ENCODE data around the gene RIPOR3. TPM values are rescaled to one million over a fixed set of nuclear protein-coding genes. Genes with fewer than 3 reads are reported as not detected.
A peak's percentile ranks its signal among the peaks of the same experiment; 100 is the strongest.

The RIPOR3 gene
- total and polyA plus RNA-seq, 5 experiments from 2014 or later: 0.53 to 2.4 (median 0.98) TPM; not detected in 2

- H3K4me1 Mint-ChIP-seq: peaks cover 3 to 12% (median 5%) of the 10 kb centered on the region in 4 donors
- no peaks in the 10 kb centered on the region for H3K9me3 Mint-ChIP-seq
- no peak overlapping the region for H3K4me3 Mint-ChIP-seq
- ATAC-seq (no peak), DNase-seq (peak in 1 of 10 donors; percentile 4)
- H3K36me3 Mint-ChIP-seq: peaks cover 0 to 80% (median 3%) of the 10 kb centered on the region in 3 donors
- peak overlapping the region in 1 of 10 donors; percentile 3 for H3K27ac Mint-ChIP-seq
- no peaks in the 10 kb centered on the region for H3K27me3 Mint-ChIP-seq
- POLR2A ChIA-PET: interaction anchor here (1.3 kb wide), 1 partner anchor 74 kb away, joined by 8 read pairs; the partner anchor contains the start of gene PTPN1
Observed at GRCh38 chr20:50584687-50585086, 106.7 kb downstream of the RIPOR3 start.

- peaks cover 3 to 12% (median 5%) of the 10 kb centered on the region in 4 donors for H3K4me1 Mint-ChIP-seq
- POLR2A ChIA-PET: no interaction called here
- peaks cover 0 to 89% (median 3%) of the 10 kb centered on the region in 3 donors for H3K36me3 Mint-ChIP-seq
- no peaks in the 10 kb centered on the region for H3K27me3 Mint-ChIP-seq
- H3K4me3 Mint-ChIP-seq: no peak overlapping the region
- peak overlapping the region in 2 of 10 donors; percentile 31 to 63 for H3K27ac Mint-ChIP-seq
- H3K9me3 Mint-ChIP-seq: no peaks in the 10 kb centered on the region
- no peak for ATAC-seq
- peak in 1 of 10 donors; percentile 9 for DNase-seq
Observed at GRCh38 chr20:50583442-50584150, 107.7 kb downstream of the RIPOR3 start.

GRCh38 chr20:50582591-50583234 is 108.6 kb downstream of the RIPOR3 start:
- Mint-ChIP-seq H3K9me3 (no peaks in the 10 kb centered on the region), H3K4me1 (peaks cover 0 to 12% (median 4%) of the 10 kb centered on the region in 4 donors), H3K4me3 (peak overlapping the region in 1 of 10 donors; percentile 6), H3K36me3 (peaks cover 0 to 93% (median 3%) of the 10 kb centered on the region in 3 donors), H3K27ac (peak overlapping the region in 3 of 10 donors; percentile 8 to 65 (median 63)), H3K27me3 (no peaks in the 10 kb centered on the region)
- no peak for ATAC-seq
- POLR2A ChIA-PET: interaction anchor here (0.8 kb wide), 1 partner anchor 10 kb away, joined by 3 read pairs; no protein-coding TSS in a partner anchor
- peak in 1 of 10 donors; percentile 55 for DNase-seq

- Mint-ChIP-seq H3K4me1 (peaks cover 0 to 12% (median 4%) of the 10 kb centered on the region in 4 donors), H3K27me3 (no peaks in the 10 kb centered on the region), H3K27ac (peak overlapping the region in 1 of 10 donors; percentile 61), H3K4me3 (no peak overlapping the region), H3K36me3 (peaks cover 0 to 95% (median 3%) of the 10 kb centered on the region in 3 donors), H3K9me3 (no peaks in the 10 kb centered on the region)
- DNase-seq (peak in 1 of 10 donors; percentile 2), ATAC-seq (no peak)
- POLR2A ChIA-PET: interaction anchor here (0.8 kb wide), 1 partner anchor 11 kb away, joined by 3 read pairs; no protein-coding TSS in a partner anchor
Observed at GRCh38 chr20:50582092-50582491, 109.2 kb downstream of the RIPOR3 start.

- Mint-ChIP-seq H3K36me3 (peaks cover 0 to 90% (median 3%) of the 10 kb centered on the region in 3 donors), H3K9me3 (no peaks in the 10 kb centered on the region), H3K4me3 (no peak overlapping the region), H3K27ac (peak overlapping the region in 4 of 10 donors; percentile 19 to 74 (median 35)), H3K4me1 (peaks cover 0 to 14% (median 4%) of the 10 kb centered on the region in 4 donors), H3K27me3 (no peaks in the 10 kb centered on the region)
- DNase-seq: peak in 1 of 10 donors; percentile 30
- no peak for ATAC-seq
- POLR2A ChIA-PET: no interaction called here
Observed at GRCh38 chr20:50580842-50581544, 110.3 kb downstream of the RIPOR3 start.

GRCh38 chr20:50580016-50580747 is 111.2 kb downstream of the RIPOR3 start:
- peak overlapping the region in 5 of 10 donors; percentile 19 to 81 (median 46) for H3K27ac Mint-ChIP-seq
- DNase-seq: peak in 9 of 10 donors; percentile 23 to 69 (median 46)
- no peaks in the 10 kb centered on the region for H3K9me3 Mint-ChIP-seq
- peaks cover 0 to 89% (median 3%) of the 10 kb centered on the region in 3 donors for H3K36me3 Mint-ChIP-seq
- H3K4me3 Mint-ChIP-seq: no peak overlapping the region
- H3K4me1 Mint-ChIP-seq: peaks cover 0 to 16% (median 8%) of the 10 kb centered on the region in 4 donors
- ATAC-seq: peak; percentile 63 to 65
- POLR2A ChIA-PET: no interaction called here
- no peaks in the 10 kb centered on the region for H3K27me3 Mint-ChIP-seq

- peaks cover 0 to 90% (median 3%) of the 10 kb centered on the region in 3 donors for H3K36me3 Mint-ChIP-seq
- no peaks in the 10 kb centered on the region for H3K9me3 Mint-ChIP-seq
- peaks cover 5 to 16% (median 10%) of the 10 kb centered on the region in 4 donors for H3K4me1 Mint-ChIP-seq
- H3K27me3 Mint-ChIP-seq: no peaks in the 10 kb centered on the region
- DNase-seq (no peak), ATAC-seq (no peak)
- H3K4me3 Mint-ChIP-seq: no peak overlapping the region
- POLR2A ChIA-PET: interaction anchor here (0.6 kb wide), 1 partner anchor 915 kb away, joined by 3 read pairs; no protein-coding TSS in a partner anchor
- peak overlapping the region in 3 of 10 donors; percentile 10 to 76 (median 62) for H3K27ac Mint-ChIP-seq
Observed at GRCh38 chr20:50579511-50579910, 111.8 kb downstream of the RIPOR3 start.

GRCh38 chr20:50578778-50579165 is 112.6 kb downstream of the RIPOR3 start:
- H3K27me3 Mint-ChIP-seq: no peaks in the 10 kb centered on the region
- ATAC-seq (no peak), DNase-seq (no peak)
- POLR2A ChIA-PET: no interaction called here
- H3K27ac Mint-ChIP-seq: peak overlapping the region in 2 of 10 donors; percentile 29 to 50
- no peaks in the 10 kb centered on the region for H3K9me3 Mint-ChIP-seq
- H3K36me3 Mint-ChIP-seq: peaks cover 0 to 91% (median 3%) of the 10 kb centered on the region in 3 donors
- H3K4me3 Mint-ChIP-seq: no peak overlapping the region
- peaks cover 5 to 16% (median 11%) of the 10 kb centered on the region in 4 donors for H3K4me1 Mint-ChIP-seq

GRCh38 chr20:50578061-50578777 is 113.1 kb downstream of the RIPOR3 start:
- Mint-ChIP-seq H3K9me3 (no peaks in the 10 kb centered on the region), H3K27ac (peak overlapping the region in 2 of 10 donors; percentile 29 to 42), H3K27me3 (no peaks in the 10 kb centered on the region), H3K4me3 (no peak overlapping the region), H3K4me1 (peaks cover 6 to 18% (median 14%) of the 10 kb centered on the region in 4 donors), H3K36me3 (peaks cover 0 to 90% (median 3%) of the 10 kb centered on the region in 3 donors)
- ATAC-seq (no peak), DNase-seq (no peak)
- POLR2A ChIA-PET: no interaction called here

GRCh38 chr20:50577175-50578018 is 113.9 kb downstream of the RIPOR3 start:
- Mint-ChIP-seq H3K4me1 (peaks cover 12 to 26% (median 20%) of the 10 kb centered on the region in 4 donors), H3K27ac (peak overlapping the region in 3 of 10 donors; percentile 24 to 53 (median 42)), H3K36me3 (peaks cover 0 to 87% (median 3%) of the 10 kb centered on the region in 3 donors), H3K9me3 (no peaks in the 10 kb centered on the region), H3K4me3 (no peak overlapping the region), H3K27me3 (no peaks in the 10 kb centered on the region)
- DNase-seq: no peak
- POLR2A ChIA-PET: no interaction called here
- no peak for ATAC-seq
